Keratinocyte (primary cell): ENCODE measurements around the gene SWT1. TPM values are rescaled to one million over a fixed set of nuclear protein-coding genes. Genes with fewer than 3 reads are reported as not detected.

ENCODE experiments used
- DNase-seq: peaks from one replicate; pipeline ENCODE4 v3.0.0-alpha.2; 2011; ENCODE audit warnings: low read depth, missing footprints, low spot score
- FAIRE-seq: peaks from 2 replicates; lab custom pipeline; 2011; peaks lifted over from hg19 to GRCh38; lab: Jason Lieb, UNC
- H2AFZ ChIP-seq: 2 replicates; pipeline ENCODE4 v1.6.0; 2012; ENCODE audit warnings: low read length, control low read depth, inconsistent platforms; ENCODE audit not compliant: control insufficient read depth
- H3K27ac ChIP-seq: 2 replicates; pipeline ENCODE4 v1.5.1; 2011; ENCODE audit warnings: low read length; ENCODE audit not compliant: control insufficient read depth, insufficient read depth
- H3K27me3 ChIP-seq: 3 replicates; pipeline ENCODE4 v1.6.0; 2011; ENCODE audit warnings: low read length; ENCODE audit not compliant: control insufficient read depth, insufficient read depth; ENCODE audit errors: extremely low read depth
- H3K36me3 ChIP-seq, 2 experiments: 2 replicates in 1 of 2; 3 replicates in 1 of 2; pipeline ENCODE4 v1.5.1; 2011; ENCODE audit warnings: low read length in 2 of 2, mild to moderate bottlenecking in 1 of 2; ENCODE audit not compliant: control insufficient read depth in 2 of 2, insufficient read depth in 2 of 2; ENCODE audit errors: extremely low read depth in 1 of 2
- H3K4me1 ChIP-seq: 3 replicates; pipeline ENCODE4 v1.5.1; 2011; ENCODE audit warnings: low read length; ENCODE audit not compliant: control insufficient read depth, insufficient read depth; ENCODE audit errors: extremely low read depth
- H3K4me2 ChIP-seq: 3 replicates; pipeline ENCODE4 v1.6.0; 2011; ENCODE audit warnings: low read depth, low read length; ENCODE audit not compliant: control insufficient read depth, insufficient read depth; ENCODE audit errors: extremely low read depth
- H3K4me3 ChIP-seq, 3 experiments: fragments of 200-600 bp in 1 of 3; sonication (generic) in 1 of 3; 2 replicates in 2 of 3; 3 replicates in 1 of 3; pipeline ENCODE4 v1.5.1; 2011 to 2016; ENCODE audit warnings: low read length in 3 of 3, mild to moderate bottlenecking in 3 of 3, control low read depth in 2 of 3, inconsistent platforms in 1 of 3, low read depth in 1 of 3, mixed read lengths in 1 of 3, mixed run types in 1 of 3, moderate library complexity in 1 of 3; ENCODE audit not compliant: control insufficient read depth in 2 of 3, insufficient read depth in 2 of 3; ENCODE audit errors: extremely low read depth in 1 of 3
- H3K79me2 ChIP-seq: 2 replicates; pipeline ENCODE4 v1.6.0; 2012; ENCODE audit warnings: low read length; ENCODE audit not compliant: control insufficient read depth, insufficient read depth
- H3K9ac ChIP-seq: 3 replicates; pipeline ENCODE4 v1.6.0; 2011; ENCODE audit warnings: low read length; ENCODE audit not compliant: control insufficient read depth, insufficient read depth; ENCODE audit errors: extremely low read depth
- H3K9me1 ChIP-seq: 3 replicates; pipeline ENCODE4 v1.6.0; 2011; ENCODE audit warnings: low read length; ENCODE audit not compliant: control insufficient read depth, insufficient read depth; ENCODE audit errors: extremely low read depth
- H3K9me3 ChIP-seq: 2 replicates; pipeline ENCODE4 v1.5.1; 2012; ENCODE audit warnings: low read depth, low read length; ENCODE audit not compliant: control insufficient read depth
- H4K20me1 ChIP-seq: 3 replicates; pipeline ENCODE4 v1.6.0; 2011; ENCODE audit warnings: low read length; ENCODE audit not compliant: control insufficient read depth, insufficient read depth; ENCODE audit errors: extremely low read depth
- EZH2 ChIP-seq: IDR thresholded peaks from one replicate; pipeline ENCODE4 v1.6.1; 2012; ENCODE audit warnings: inconsistent platforms, mild to moderate bottlenecking, low read length, moderate library complexity
- dilution Hi-C: fragments of 300-500 bp; cut with MboI; formaldehyde crosslinking; loops from one replicate; pipeline ENCODE4 v1.7.0; 2020; ENCODE audit warnings: low sequenced_read_pairs; ENCODE audit not compliant: extremely low pct_ligation_motif_present
- polyA plus RNA-seq, 5 experiments: library from polyadenylated mRNA; depleted of rRNA in 3 of 5; stranded (reverse) in 3 of 5; stranded (forward) in 1 of 5; unstranded in 1 of 5; fragments of >200 nt; gene quantifications; 1 replicate in 1 of 5; 2 replicates in 3 of 5; 3 replicates in 1 of 5; pipeline versions ENCODE4 v1.2.1 to v1.2.3, GENCODE V29; 2011 to 2012; ENCODE audit warnings: missing spikeins in 2 of 5, low read depth in 1 of 5, low replicate concordance in 1 of 5
- TF ChIP-seq, protein P1 (sequence below), 3 experiments: IDR thresholded peaks in 1 of 3; conservative IDR thresholded peaks in 1 of 3; optimal IDR thresholded peaks in 1 of 3; 2 replicates in 2 of 3; 3 replicates in 1 of 3; pipeline versions ENCODE3 to v1.5.1; 2011; ENCODE audit warnings: low read length in 3 of 3, mild to moderate bottlenecking in 3 of 3, moderate library complexity in 2 of 3, control low read depth in 1 of 3, inconsistent platforms in 1 of 3; ENCODE audit not compliant: insufficient read depth in 2 of 3; ENCODE audit errors: extremely low read depth in 1 of 3

Gene SWT1
- polyA plus RNA-seq, 1 donor (not counting 4 experiments of a cell fraction or from before 2014, with no cell fraction given): 2.9 TPM

DNA sequence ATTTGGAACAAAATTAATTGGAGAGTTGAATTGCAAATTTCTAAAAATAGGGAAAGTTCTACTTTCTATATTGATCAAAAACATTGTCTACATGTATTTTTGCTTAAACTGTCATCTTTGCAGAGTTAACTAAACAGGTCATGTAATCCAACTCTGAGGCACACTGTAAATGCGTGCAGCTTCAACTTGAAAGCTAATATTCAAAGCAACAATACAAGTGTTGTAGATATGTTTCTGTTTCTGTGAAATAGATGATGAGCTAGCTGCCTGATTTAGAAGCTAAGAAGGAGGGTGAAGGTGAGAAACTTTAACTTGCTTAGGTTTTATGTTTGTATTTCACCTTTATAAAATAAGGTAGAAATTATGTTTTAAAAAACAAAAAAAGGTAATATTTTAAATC is 82.9 kb downstream of the SWT1 start:
- Histone ChIP-seq H2AFZ (no peak overlapping the region), H3K9me3 (no peaks in the 10 kb centered on the region), H3K4me1 (peaks cover 8% of the 10 kb centered on the region), H3K4me3 (no peak overlapping the region), H3K79me2 (no peaks in the 10 kb centered on the region), H3K4me2 (no peak overlapping the region), H3K9me1 (no peaks in the 10 kb centered on the region), H3K9ac (no peak overlapping the region), H3K27me3 (no peaks in the 10 kb centered on the region), H4K20me1 (no peaks in the 10 kb centered on the region), H3K36me3 (no peaks in the 10 kb centered on the region), H3K27ac (no peak overlapping the region)
- FAIRE-seq (no peak), DNase-seq (no peak)
- TF ChIP-seq EZH2: no peak
- TF ChIP-seq, protein P1, sequence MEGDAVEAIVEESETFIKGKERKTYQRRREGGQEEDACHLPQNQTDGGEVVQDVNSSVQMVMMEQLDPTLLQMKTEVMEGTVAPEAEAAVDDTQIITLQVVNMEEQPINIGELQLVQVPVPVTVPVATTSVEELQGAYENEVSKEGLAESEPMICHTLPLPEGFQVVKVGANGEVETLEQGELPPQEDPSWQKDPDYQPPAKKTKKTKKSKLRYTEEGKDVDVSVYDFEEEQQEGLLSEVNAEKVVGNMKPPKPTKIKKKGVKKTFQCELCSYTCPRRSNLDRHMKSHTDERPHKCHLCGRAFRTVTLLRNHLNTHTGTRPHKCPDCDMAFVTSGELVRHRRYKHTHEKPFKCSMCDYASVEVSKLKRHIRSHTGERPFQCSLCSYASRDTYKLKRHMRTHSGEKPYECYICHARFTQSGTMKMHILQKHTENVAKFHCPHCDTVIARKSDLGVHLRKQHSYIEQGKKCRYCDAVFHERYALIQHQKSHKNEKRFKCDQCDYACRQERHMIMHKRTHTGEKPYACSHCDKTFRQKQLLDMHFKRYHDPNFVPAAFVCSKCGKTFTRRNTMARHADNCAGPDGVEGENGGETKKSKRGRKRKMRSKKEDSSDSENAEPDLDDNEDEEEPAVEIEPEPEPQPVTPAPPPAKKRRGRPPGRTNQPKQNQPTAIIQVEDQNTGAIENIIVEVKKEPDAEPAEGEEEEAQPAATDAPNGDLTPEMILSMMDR (optimal IDR thresholded peaks at IDR 0.05 in 1 of 3, IDR thresholded peaks at IDR 0.05 in 1 of 3, conservative IDR thresholded peaks at IDR 0.05 in 1 of 3; ENCODE audit: extremely low read depth in 1 of 3, insufficient read depth in 2 of 3, low read length in 3 of 3): no peak
- dilution Hi-C loops: no loop called here

GRCh38 chr1:185241127-185241526 is 84.2 kb downstream of the SWT1 start:
- no peaks in the 10 kb centered on the region for H3K79me2 ChIP-seq
- H3K4me3 ChIP-seq: no peak overlapping the region
- H3K4me2 ChIP-seq: no peak overlapping the region
- H3K27me3 ChIP-seq: no peaks in the 10 kb centered on the region
- no peak overlapping the region for H2AFZ ChIP-seq
- no peak for DNase-seq
- H3K9me1 ChIP-seq: no peaks in the 10 kb centered on the region
- H4K20me1 ChIP-seq: no peaks in the 10 kb centered on the region
- H3K36me3 ChIP-seq: no peaks in the 10 kb centered on the region
- peaks cover 8% of the 10 kb centered on the region for H3K4me1 ChIP-seq
- H3K9me3 ChIP-seq: no peaks in the 10 kb centered on the region
- H3K9ac ChIP-seq: no peak overlapping the region
- dilution Hi-C loops: no loop called here
- no peak for FAIRE-seq
- TF ChIP-seq, protein P1 (optimal IDR thresholded peaks at IDR 0.05 in 1 of 3, IDR thresholded peaks at IDR 0.05 in 1 of 3, conservative IDR thresholded peaks at IDR 0.05 in 1 of 3; ENCODE audit: extremely low read depth in 1 of 3, insufficient read depth in 2 of 3, low read length in 3 of 3): no peak
- TF ChIP-seq EZH2: no peak
- H3K27ac ChIP-seq: no peak overlapping the region
